HG03066 (cell line): ENCODE measurements around the gene UTP20.

Experiments
- ATAC-seq: cut with Tn5 transposase; IDR thresholded peaks from one replicate; pipeline ENCODE4 v1.9.1; 2021; ENCODE audit warnings: low read depth; ENCODE audit not compliant: unreplicated experiment

Gene UTP20

GRCh38 chr12:101280006-101280505 lies at the start of gene UTP20:
Gene UTP20, plus strand, starts transcription at chr12:101280105. Its CDS starts 178 bp downstream, at chr12:101280283.
- peak; percentile 99 for ATAC-seq

DNA sequence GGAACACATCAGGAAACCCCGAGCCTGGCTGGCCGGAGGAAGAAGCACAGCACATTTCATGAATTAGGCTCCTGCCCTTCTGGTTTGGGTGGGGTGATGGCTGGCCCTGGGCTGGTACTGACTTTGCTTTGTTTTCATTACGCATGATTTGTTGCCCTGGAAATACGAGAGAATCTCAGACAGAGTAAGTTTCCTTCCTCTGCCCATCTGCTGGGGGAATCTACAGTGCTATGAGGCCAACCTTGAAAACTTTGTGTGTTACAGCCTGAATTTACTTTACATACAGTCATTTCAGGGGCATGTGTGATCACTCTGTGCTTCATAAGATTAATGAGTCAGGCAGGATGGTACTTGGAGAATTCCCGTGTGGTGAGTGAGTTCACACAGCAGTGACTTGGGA lies 49.4 kb upstream of the UTP20 start:
- ATAC-seq: no peak

DNA sequence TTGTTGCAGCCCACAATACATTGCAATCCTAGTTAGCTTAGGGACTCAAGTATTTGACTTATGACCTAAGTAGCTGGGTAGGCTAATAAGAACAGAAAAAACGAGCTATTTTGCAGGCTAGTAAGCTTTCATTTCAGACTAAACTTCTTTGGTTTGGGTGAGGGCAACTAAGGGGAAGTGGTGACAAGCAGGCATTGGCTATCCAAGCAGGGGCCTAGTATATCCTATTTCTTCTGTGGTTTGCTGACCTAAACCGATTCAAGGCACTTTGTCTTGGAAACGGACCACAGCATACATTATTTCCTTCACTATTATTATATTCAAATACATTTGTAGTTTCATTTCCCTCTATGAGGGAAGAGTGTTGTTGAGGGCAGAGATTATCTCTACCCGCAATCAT lies 48.3 kb upstream of the UTP20 start:
- ATAC-seq: no peak

GRCh38 chr12:101235686-101236085 lies 44.2 kb upstream of the UTP20 start:
- no peak for ATAC-seq

GRCh38 chr12:101238306-101238705 lies 41.6 kb upstream of the UTP20 start:
- ATAC-seq: no peak

- ATAC-seq: no peak
Measured at GRCh38 chr12:101238800-101239329, 41.0 kb upstream of the UTP20 start.

DNA sequence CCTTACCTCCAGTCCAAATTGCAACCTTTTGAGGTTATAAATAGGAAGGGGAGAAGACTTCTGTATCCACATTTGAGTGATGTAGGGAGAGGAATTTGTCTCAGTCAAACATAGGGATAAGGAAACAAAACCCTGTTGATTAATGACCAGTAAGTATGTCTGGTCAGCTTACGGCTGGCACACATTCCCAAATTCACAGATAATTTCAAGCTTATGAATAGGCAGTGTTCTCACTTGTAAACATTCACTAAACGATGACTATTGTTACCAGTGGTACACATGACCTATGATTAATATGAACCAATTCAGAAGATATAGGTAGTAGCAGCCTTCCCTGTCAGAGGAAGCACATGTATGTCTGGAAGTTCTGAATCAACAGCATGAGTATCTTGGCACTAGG lies 36.8 kb upstream of the UTP20 start:
- no peak for ATAC-seq

GRCh38 chr12:101243616-101244015 lies 36.3 kb upstream of the UTP20 start:
- ATAC-seq: no peak

GRCh38 chr12:101256266-101256665 lies 23.6 kb upstream of the UTP20 start:
- ATAC-seq: no peak

GRCh38 chr12:101257357-101257756 lies 22.5 kb upstream of the UTP20 start:
- ATAC-seq: no peak

- no peak for ATAC-seq
Measured at GRCh38 chr12:101267111-101267510, 12.8 kb upstream of the UTP20 start.

DNA sequence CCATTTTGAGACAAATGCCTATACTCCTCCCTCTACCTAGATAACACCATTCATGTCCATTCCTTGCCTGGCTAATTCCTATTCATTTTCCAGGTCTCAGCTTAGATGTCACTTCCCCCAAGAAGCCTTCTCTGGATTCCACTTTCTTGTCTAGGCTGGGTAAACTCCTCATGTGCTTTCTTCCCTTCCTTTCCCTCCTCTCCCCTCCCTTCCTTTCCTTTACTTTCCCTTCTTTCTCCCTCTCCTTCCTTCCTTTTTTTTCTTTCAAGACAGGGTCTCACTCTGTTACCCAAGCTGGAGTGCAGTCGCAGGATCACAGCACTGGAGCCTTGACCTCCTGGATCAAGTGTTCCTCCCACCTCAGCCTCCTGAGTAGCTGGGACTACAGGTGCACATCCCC lies 3.5 kb upstream of the UTP20 start:
- no peak for ATAC-seq

DNA sequence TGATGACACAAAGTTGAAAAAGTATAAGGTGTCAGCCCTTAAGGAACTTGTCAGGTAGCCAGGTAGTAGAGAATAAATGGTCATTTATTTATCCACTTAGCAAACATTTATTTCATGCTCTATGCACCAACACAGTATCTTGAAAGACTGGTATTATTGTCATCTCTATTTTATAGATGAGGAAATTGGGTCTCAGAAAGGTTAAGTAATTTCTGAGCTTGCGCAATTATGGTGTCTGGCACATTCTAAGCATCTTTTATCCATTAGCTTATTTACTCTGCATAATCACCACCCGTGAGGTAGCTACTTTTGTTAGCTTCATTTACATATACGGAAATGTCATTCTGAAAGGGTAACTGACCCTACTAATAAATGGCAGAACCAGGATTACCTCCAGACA lies 2.5 kb upstream of the UTP20 start:
- ATAC-seq: no peak

GRCh38 chr12:101287357-101287756 lies 7.5 kb downstream of the UTP20 start:
- ATAC-seq: no peak

DNA sequence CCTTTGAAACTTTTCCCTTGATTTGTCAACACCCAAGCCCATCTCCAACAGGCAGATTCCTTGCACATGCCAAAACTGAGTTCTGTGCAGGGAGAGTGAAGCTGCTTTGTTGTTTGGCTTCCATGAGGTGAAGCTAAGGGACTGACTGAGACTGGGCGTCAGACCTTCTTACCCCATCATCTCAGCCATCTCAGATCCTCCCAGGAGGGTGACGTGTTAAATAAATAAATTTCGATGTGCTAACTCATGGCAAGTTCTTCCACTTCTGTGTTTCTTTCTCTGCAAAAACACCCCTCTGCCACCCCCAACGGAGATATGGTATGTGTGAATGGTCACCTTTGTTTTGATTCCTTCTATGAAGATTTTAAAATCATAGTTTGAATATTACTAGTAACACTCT lies 17.8 kb downstream of the UTP20 start:
- no peak for ATAC-seq

DNA sequence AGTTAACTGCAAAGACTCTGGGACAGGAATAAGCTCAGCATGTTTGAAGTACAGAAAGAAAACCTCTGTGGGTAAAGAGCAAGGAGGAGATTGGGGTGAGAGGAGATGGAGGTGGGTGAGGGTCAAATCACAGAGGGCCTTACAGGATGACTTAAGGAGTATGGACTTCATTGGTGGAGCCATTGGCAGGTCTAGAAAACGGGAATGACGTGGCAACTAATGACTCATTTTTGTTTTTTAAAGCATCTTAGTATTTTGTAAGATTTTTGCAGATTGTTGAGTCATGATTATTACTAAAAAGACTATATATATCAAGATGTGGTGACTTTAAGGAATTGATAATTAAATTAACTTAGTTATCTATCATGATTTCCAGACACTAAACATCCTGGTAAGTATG lies 18.5 kb downstream of the UTP20 start:
- no peak for ATAC-seq

GRCh38 chr12:101299346-101299745 lies 19.4 kb downstream of the UTP20 start:
- ATAC-seq: no peak

DNA sequence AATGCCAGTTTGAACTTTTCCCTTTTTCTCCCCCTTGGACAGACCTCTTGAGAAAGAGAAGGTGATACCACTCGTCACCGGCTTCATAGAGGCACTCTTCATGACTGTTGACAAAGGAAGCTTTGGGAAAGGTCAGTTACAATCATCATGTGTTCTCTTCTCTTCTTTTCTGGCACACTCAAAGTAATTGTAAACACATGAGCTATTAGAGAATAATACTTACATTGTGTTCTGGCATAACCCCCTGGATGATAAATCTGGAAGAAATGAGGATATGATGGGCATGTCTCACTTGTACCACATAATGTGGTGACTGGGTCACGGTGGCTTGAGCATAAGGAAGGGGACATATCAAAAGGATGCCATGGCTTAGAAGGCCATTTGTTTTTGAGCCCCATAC lies 20.0 kb downstream of the UTP20 start:
- no peak for ATAC-seq

DNA sequence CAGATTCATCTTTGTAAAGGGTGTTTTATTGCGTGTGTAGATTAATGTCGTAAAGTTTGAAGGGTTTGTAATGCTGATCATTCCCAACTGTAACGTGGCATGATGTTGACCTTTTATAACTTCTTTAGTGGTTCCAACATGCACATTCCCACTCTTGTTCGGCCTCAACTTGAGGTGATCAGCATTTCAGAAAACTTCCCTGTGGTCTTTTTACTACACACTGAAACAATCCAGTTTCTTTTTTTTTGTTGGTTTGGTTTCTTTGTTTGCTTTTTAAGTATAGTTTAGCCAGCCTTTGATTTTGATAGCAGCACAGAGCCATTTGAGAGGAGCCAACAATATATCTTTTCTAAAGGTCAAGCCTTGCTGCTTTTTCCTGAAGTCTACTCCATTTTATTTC lies 22.8 kb downstream of the UTP20 start:
- ATAC-seq: no peak

- no peak for ATAC-seq
Measured at GRCh38 chr12:101305226-101305779, 25.4 kb downstream of the UTP20 start.

DNA sequence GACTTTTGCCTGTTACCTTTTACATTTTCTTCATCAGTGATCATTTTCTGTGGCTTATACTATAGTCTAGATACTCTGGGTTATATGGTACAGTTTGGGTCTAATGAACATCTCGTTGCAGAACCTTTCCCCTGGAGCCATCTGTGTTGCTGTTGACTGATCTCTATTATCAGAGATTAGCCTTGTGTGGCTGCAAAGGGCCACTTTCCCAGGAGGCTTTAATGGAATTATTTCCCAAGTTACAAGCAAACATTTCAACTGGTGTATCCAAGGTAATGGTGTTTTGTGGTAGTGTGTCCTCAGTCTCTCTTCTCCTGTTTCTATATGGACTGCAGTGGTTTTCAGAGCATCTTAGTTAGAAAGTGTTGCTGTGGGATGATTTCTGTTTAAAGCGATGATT lies 25.9 kb downstream of the UTP20 start:
- ATAC-seq: no peak

DNA sequence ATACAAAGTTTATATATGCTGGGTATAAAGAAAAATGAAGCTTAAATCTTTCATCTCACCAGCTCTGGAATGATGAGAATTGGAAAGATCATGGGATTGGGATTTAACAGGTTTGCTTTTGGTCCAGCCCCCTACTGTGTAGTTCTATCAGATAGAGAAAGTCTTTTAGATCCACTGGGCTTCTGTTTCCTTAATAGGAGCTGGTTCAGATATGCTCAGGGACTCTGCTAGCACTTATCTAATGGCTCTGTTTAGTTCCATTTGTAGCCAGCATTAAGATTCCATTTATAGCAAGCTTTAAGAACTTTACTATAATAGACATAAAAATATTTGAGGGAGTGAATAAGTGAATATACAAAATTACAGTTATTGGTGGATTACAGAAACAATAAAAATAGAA lies 42.6 kb downstream of the UTP20 start:
- no peak for ATAC-seq

GRCh38 chr12:101323255-101323654 lies 43.4 kb downstream of the UTP20 start:
- ATAC-seq: no peak
